ACC112 (cell line): ENCODE data around the gene WDR3.
"Not testable (repeated sequence)": the region's sequence is repeated elsewhere in the genome, so short reads cannot be mapped to it uniquely, and the experiment has no call there.

ENCODE experiments used
- H2AFZ ChIP-seq: fragments of 200-600 bp; sonication (generic); one replicate; pipeline ENCODE4 v1.6.0; 2017; ENCODE audit warnings: antibody characterized with exemption, low read length; ENCODE audit not compliant: unreplicated experiment
- H3K27ac ChIP-seq: fragments of 200-600 bp; sonication (generic); 2 replicates; pipeline ENCODE4 v1.5.1; 2014; ENCODE audit warnings: low read depth, mild to moderate bottlenecking, antibody characterized with exemption, low read length, moderate library complexity
- H3K27me3 ChIP-seq: fragments of 200-600 bp; sonication (generic); 2 replicates; pipeline ENCODE4 v1.6.1; 2014; ENCODE audit warnings: mild to moderate bottlenecking, antibody characterized with exemption, low read length, moderate library complexity, mixed read lengths; ENCODE audit not compliant: insufficient read depth
- H3K36me3 ChIP-seq: fragments of 200-600 bp; sonication (generic); 2 replicates; pipeline ENCODE4 v1.6.1; 2016; ENCODE audit warnings: mild to moderate bottlenecking, antibody characterized with exemption, low read length, moderate library complexity, mixed read lengths; ENCODE audit not compliant: insufficient read depth
- H3K4me1 ChIP-seq: fragments of 200-600 bp; sonication (generic); one replicate; pipeline ENCODE4 v1.6.1; 2016; ENCODE audit warnings: low read length, mixed read lengths; ENCODE audit not compliant: insufficient read depth, unreplicated experiment, control insufficient read depth
- H3K4me3 ChIP-seq: fragments of 200-600 bp; sonication (generic); 2 replicates; pipeline ENCODE4 v1.5.1; 2014; ENCODE audit warnings: mild to moderate bottlenecking, low read depth, low read length
- H3K79me2 ChIP-seq: fragments of 200-600 bp; sonication (generic); one replicate; pipeline ENCODE4 v1.6.0; 2016; ENCODE audit warnings: low read length; ENCODE audit not compliant: control insufficient read depth, unreplicated experiment, insufficient read depth

WDR3 gene

GRCh38 chr1:117904485-117904884 is 25.1 kb upstream of the WDR3 start:
- H2AFZ ChIP-seq: no peak overlapping the region
- no peaks in the 10 kb centered on the region for H3K79me2 ChIP-seq
- H3K36me3 ChIP-seq: peaks cover 7% of the 10 kb centered on the region; the same call in 1 of the 2 replicates
- H3K4me1 ChIP-seq: no peaks in the 10 kb centered on the region
- H3K27me3 ChIP-seq: no peaks in the 10 kb centered on the region
- no peak overlapping the region for H3K4me3 ChIP-seq
- H3K27ac ChIP-seq: no peak overlapping the region

- no peak overlapping the region for H2AFZ ChIP-seq
Measured at GRCh38 chr1:117905019-117905418, 24.5 kb upstream of the WDR3 start.

GRCh38 chr1:117911051-117911450 is 18.5 kb upstream of the WDR3 start:
- peaks cover 29% of the 10 kb centered on the region for H3K36me3 ChIP-seq
- no peak overlapping the region for H2AFZ ChIP-seq
- H3K27me3 ChIP-seq: no peaks in the 10 kb centered on the region

More at GRCh38 chr1:117905019-117905418, 24.5 kb upstream of the WDR3 start:
- Histone ChIP-seq H3K27me3 (no peaks in the 10 kb centered on the region), H3K36me3 (peaks cover 8% of the 10 kb centered on the region; the same call in 1 of the 2 replicates), H3K79me2 (no peaks in the 10 kb centered on the region), H3K4me1 (no peaks in the 10 kb centered on the region), H3K27ac (no peak overlapping the region), H3K4me3 (no peak overlapping the region)

GRCh38 chr1:117919376-117919775 is 10.2 kb upstream of the WDR3 start:
- no peaks in the 10 kb centered on the region for H3K79me2 ChIP-seq
- H3K27me3 ChIP-seq: no peaks in the 10 kb centered on the region
- no peak overlapping the region for H2AFZ ChIP-seq
- no peaks in the 10 kb centered on the region for H3K4me1 ChIP-seq
- H3K36me3 ChIP-seq: peaks cover 19% of the 10 kb centered on the region
- no peak overlapping the region for H3K4me3 ChIP-seq
- H3K27ac ChIP-seq: no peak overlapping the region

More at GRCh38 chr1:117911051-117911450, 18.5 kb upstream of the WDR3 start:
- Histone ChIP-seq H3K79me2 (no peaks in the 10 kb centered on the region), H3K27ac (no peak overlapping the region), H3K4me3 (no peak overlapping the region), H3K4me1 (no peaks in the 10 kb centered on the region)

GRCh38 chr1:117921991-117922390 is 7.5 kb upstream of the WDR3 start:
- Histone ChIP-seq H3K36me3 (peaks cover 6% of the 10 kb centered on the region; the same call in 1 of the 2 replicates), H3K79me2 (peaks cover 13% of the 10 kb centered on the region), H3K4me3 (no peak overlapping the region), H3K27ac (no peak overlapping the region), H2AFZ (no peak overlapping the region), H3K4me1 (no peaks in the 10 kb centered on the region), H3K27me3 (no peaks in the 10 kb centered on the region)

GRCh38 chr1:117922717-117923116 is 6.8 kb upstream of the WDR3 start:
- peaks cover 21% of the 10 kb centered on the region for H3K79me2 ChIP-seq
- H2AFZ ChIP-seq, H3K27ac ChIP-seq, H3K4me1 ChIP-seq, H3K36me3 ChIP-seq, H3K27me3 ChIP-seq, H3K4me3 ChIP-seq: not testable (repeated sequence)

- Histone ChIP-seq H3K27me3 (no peaks in the 10 kb centered on the region), H3K27ac (no peak overlapping the region), H3K79me2 (peaks cover 48% of the 10 kb centered on the region), H3K4me1 (peaks cover 6% of the 10 kb centered on the region), H3K36me3 (no peaks in the 10 kb centered on the region), H3K4me3 (no peak overlapping the region), H2AFZ (no peak overlapping the region)
Measured at GRCh38 chr1:117925981-117926380, 3.6 kb upstream of the WDR3 start.

GRCh38 chr1:117928881-117929342 is 627 bp upstream of the WDR3 start:
- Histone ChIP-seq H2AFZ (peak overlapping the region; percentile 90), H3K4me1 (peaks cover 16% of the 10 kb centered on the region), H3K27ac (no peak overlapping the region), H3K36me3 (no peaks in the 10 kb centered on the region), H3K4me3 (peak overlapping the region; percentile 81), H3K27me3 (no peaks in the 10 kb centered on the region), H3K79me2 (peaks cover 76% of the 10 kb centered on the region)

- Histone ChIP-seq H3K27ac (no peak overlapping the region; the same call in 1 of the 2 replicates), H3K27me3 (no peaks in the 10 kb centered on the region), H3K4me3 (peak overlapping the region; percentile 81), H2AFZ (peak overlapping the region; percentile 53), H3K79me2 (peaks cover 76% of the 10 kb centered on the region), H3K4me1 (peaks cover 16% of the 10 kb centered on the region), H3K36me3 (no peaks in the 10 kb centered on the region; the same call in 1 of the 2 replicates)
Measured at GRCh38 chr1:117930173-117930447, 571 bp downstream of the WDR3 start.

GRCh38 chr1:117930484-117930883 is 945 bp downstream of the WDR3 start:
- H3K27ac ChIP-seq: no peak overlapping the region; the same call in 1 of the 2 replicates
- no peaks in the 10 kb centered on the region for H3K27me3 ChIP-seq
- peaks cover 76% of the 10 kb centered on the region for H3K79me2 ChIP-seq
- H3K36me3 ChIP-seq: no peaks in the 10 kb centered on the region; the same call in 1 of the 2 replicates
- peak overlapping the region; percentile 81 for H3K4me3 ChIP-seq
- H2AFZ ChIP-seq: peak overlapping the region; percentile 53
- H3K4me1 ChIP-seq: peaks cover 16% of the 10 kb centered on the region

GRCh38 chr1:117932576-117932975 is 3.0 kb downstream of the WDR3 start:
- no peak overlapping the region for H3K27ac ChIP-seq
- peaks cover 16% of the 10 kb centered on the region for H3K4me1 ChIP-seq
- H2AFZ ChIP-seq: no peak overlapping the region
- H3K4me3 ChIP-seq: no peak overlapping the region
- H3K36me3 ChIP-seq: no peaks in the 10 kb centered on the region; the same call in 1 of the 2 replicates
- no peaks in the 10 kb centered on the region for H3K27me3 ChIP-seq
- peaks cover 57% of the 10 kb centered on the region for H3K79me2 ChIP-seq
